Smooth muscle cell (in vitro differentiated cells): Measurements from ENCODE around the gene TBX10. TPM values are rescaled to one million over a fixed set of nuclear protein-coding genes. Genes with fewer than 3 reads are reported as not detected.
A peak's percentile ranks its signal among the peaks of the same experiment; 100 is the strongest.

Source experiments
- DNase-seq: peaks from one replicate; lab custom pipeline; 2025; ENCODE audit not compliant: unreplicated experiment; lab: John Stamatoyannopoulos, UW
- H2AFZ ChIP-seq: fragments of 200-600 bp; sonication (generic); 2 replicates; pipeline ENCODE4 v1.6.0; 2016; ENCODE audit warnings: antibody characterized with exemption, low read depth, mild to moderate bottlenecking
- H3F3A ChIP-seq: fragments of 200-600 bp; sonication (generic); 2 replicates; pipeline ENCODE4 v1.6.0; 2017; ENCODE audit warnings: antibody characterized with exemption, low read depth
- H3K27ac ChIP-seq: fragments of 200-600 bp; sonication (generic); 2 replicates; pipeline ENCODE4 v1.5.1; 2016; ENCODE audit warnings: low read depth, mild to moderate bottlenecking
- H3K27me3 ChIP-seq: fragments of 200-600 bp; sonication (generic); 2 replicates; pipeline ENCODE4 v1.6.1; 2016; ENCODE audit warnings: low read depth, mild to moderate bottlenecking
- H3K36me3 ChIP-seq: fragments of 200-600 bp; sonication (generic); 2 replicates; pipeline ENCODE4 v1.5.1; 2016; ENCODE audit warnings: low read depth
- H3K4me1 ChIP-seq: fragments of 200-600 bp; sonication (generic); 2 replicates; pipeline ENCODE4 v1.5.1; 2016; ENCODE audit warnings: low read depth
- H3K4me2 ChIP-seq: fragments of 200-600 bp; sonication (generic); 2 replicates; pipeline ENCODE4 v1.6.0; 2016; ENCODE audit warnings: mild to moderate bottlenecking
- H3K4me3 ChIP-seq: fragments of 200-600 bp; sonication (generic); 2 replicates; pipeline ENCODE4 v1.5.1; 2016; ENCODE audit warnings: mild to moderate bottlenecking
- H3K79me2 ChIP-seq: fragments of 200-600 bp; sonication (generic); 2 replicates; pipeline ENCODE4 v1.6.0; 2016; ENCODE audit warnings: low read depth, mild to moderate bottlenecking
- H3K9ac ChIP-seq: fragments of 200-600 bp; sonication (generic); 2 replicates; pipeline ENCODE4 v1.6.0; 2016; ENCODE audit warnings: low read depth
- H3K9me3 ChIP-seq: fragments of 200-600 bp; sonication (generic); replicated peaks from 2 replicates; pipeline ENCODE4 v1.5.1; 2016; ENCODE audit warnings: low read depth
- H4K20me1 ChIP-seq: fragments of 200-600 bp; sonication (generic); 2 replicates; pipeline ENCODE4 v1.6.0; 2016; ENCODE audit warnings: low read depth
- WGBS: methylation state at CpG from one replicate; pipeline ENCODE4 v1.1.7; 2016; ENCODE audit warnings: low lambda C conversion rate; 5-methylcytosine and 5-hydroxymethylcytosine counted together
- polyA plus RNA-seq: library from polyadenylated mRNA; unstranded; fragments of >200 nt; fragmentation: Nextera tagmentation; extraction: Ambion mirVana; gene quantifications from 2 replicates; pipeline ENCODE4 v1.2.1, GENCODE V29; 2016
- total RNA-seq: library from RNA; depleted of rRNA; stranded (reverse); fragments of >200 nt; gene quantifications from 2 replicates; pipeline ENCODE4 v1.2.3, GENCODE V29; 2014
- TF ChIP-seq, protein P1 (sequence below): fragments of 200-600 bp; sonication (generic); IDR thresholded peaks from 2 replicates; pipeline ENCODE4 v1.5.1; 2017; ENCODE audit warnings: borderline replicate concordance, mild to moderate bottlenecking, antibody characterized with exemption; ENCODE audit not compliant: insufficient read depth, poor library complexity, severe bottlenecking

Gene TBX10
- total and polyA plus RNA-seq, 2 experiments from 2014 or later: not detected

DNA sequence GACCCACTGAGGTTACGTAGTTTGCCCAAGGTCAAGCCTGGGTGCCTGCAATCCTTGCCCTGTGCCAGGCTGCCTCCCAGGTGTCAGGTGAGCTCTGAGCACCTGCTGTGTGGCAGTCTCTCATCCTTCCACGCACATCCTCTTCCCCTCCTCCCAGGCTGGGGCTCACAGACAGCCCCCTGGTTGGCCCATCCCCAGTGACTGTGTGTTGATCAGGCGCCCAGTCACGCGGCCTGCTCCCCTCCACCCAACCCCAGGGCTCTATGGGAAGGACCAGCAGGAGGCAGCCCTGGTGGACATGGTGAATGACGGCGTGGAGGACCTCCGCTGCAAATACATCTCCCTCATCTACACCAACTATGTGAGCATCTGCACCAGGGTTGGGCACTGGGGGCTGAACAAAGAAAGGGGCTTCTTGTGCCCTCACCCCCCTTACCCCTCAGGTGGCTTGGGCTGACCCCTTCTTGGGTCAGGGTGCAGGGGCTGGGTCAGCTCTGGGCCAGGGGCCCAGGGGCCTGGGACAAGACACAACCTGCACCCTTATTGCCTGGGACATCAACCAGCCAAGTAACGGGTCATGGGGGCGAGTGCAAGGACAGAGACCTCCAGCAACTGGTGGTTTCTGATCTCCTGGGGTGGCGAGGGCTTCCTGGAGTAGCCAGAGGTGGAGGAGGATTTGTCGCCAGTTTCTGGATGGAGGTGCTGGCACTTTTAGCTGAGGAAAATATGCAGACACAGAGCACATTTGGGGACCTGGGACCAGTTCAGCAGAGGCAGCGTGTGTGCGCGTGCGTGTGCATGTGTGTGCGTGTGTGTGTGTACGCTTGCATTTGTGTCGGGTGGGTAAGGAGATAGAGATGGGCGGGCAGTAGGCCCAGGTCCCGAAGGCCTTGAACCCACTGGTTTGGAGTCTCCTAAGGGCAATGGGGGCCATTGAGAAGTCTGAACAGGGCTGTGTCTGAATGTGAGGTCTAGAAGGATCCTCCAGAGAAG is 54.4 kb downstream of the TBX10 start:
- H3F3A ChIP-seq: peaks cover 18% of the 10 kb centered on the region
- H3K9me3 ChIP-seq: no peaks in the 10 kb centered on the region
- H4K20me1 ChIP-seq: peaks cover 29% of the 10 kb centered on the region
- peak overlapping the region; percentile 87 for H3K27ac ChIP-seq
- H3K4me3 ChIP-seq: peak overlapping the region; percentile 89
- DNase-seq: no peak
- H3K79me2 ChIP-seq: peaks cover 20% of the 10 kb centered on the region
- H3K9ac ChIP-seq: peak overlapping the region; percentile 95
- TF ChIP-seq, protein P1, sequence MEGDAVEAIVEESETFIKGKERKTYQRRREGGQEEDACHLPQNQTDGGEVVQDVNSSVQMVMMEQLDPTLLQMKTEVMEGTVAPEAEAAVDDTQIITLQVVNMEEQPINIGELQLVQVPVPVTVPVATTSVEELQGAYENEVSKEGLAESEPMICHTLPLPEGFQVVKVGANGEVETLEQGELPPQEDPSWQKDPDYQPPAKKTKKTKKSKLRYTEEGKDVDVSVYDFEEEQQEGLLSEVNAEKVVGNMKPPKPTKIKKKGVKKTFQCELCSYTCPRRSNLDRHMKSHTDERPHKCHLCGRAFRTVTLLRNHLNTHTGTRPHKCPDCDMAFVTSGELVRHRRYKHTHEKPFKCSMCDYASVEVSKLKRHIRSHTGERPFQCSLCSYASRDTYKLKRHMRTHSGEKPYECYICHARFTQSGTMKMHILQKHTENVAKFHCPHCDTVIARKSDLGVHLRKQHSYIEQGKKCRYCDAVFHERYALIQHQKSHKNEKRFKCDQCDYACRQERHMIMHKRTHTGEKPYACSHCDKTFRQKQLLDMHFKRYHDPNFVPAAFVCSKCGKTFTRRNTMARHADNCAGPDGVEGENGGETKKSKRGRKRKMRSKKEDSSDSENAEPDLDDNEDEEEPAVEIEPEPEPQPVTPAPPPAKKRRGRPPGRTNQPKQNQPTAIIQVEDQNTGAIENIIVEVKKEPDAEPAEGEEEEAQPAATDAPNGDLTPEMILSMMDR: no peak
- peak overlapping the region; percentile 95 for H3K4me2 ChIP-seq
- H3K4me1 ChIP-seq: peaks cover 17% of the 10 kb centered on the region
- 87% methylated on average over 21 of the region's 21 CpGs for WGBS
- no peaks in the 10 kb centered on the region for H3K36me3 ChIP-seq
- H3K27me3 ChIP-seq: no peaks in the 10 kb centered on the region
- no peak overlapping the region for H2AFZ ChIP-seq

DNA sequence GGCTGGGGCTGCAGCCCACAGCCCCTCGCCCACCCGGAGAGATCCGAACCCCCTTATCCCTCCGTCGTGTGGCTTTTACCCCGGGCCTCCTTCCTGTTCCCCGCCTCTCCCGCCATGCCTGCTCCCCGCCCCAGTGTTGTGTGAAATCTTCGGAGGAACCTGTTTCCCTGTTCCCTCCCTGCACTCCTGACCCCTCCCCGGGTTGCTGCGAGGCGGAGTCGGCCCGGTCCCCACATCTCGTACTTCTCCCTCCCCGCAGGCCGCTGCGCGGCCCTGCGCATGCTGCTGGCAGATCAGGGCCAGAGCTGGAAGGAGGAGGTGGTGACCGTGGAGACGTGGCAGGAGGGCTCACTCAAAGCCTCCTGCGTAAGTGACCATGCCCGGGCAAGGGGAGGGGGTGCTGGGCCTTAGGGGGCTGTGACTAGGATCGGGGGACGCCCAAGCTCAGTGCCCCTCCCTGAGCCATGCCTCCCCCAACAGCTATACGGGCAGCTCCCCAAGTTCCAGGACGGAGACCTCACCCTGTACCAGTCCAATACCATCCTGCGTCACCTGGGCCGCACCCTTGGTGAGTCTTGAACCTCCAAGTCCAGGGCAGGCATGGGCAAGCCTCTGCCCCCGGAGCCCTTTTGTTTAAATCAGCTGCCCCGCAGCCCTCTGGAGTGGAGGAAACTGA is 55.2 kb downstream of the TBX10 start:
- H2AFZ ChIP-seq: no peak overlapping the region
- TF ChIP-seq, protein P1: no peak
- DNase-seq: peak; percentile 26
- H3F3A ChIP-seq: peaks cover 18% of the 10 kb centered on the region
- peak overlapping the region; percentile 87 for H3K27ac ChIP-seq
- WGBS: 12% methylated on average over 30 of the region's 33 CpGs
- H3K79me2 ChIP-seq: peaks cover 20% of the 10 kb centered on the region
- H4K20me1 ChIP-seq: peaks cover 29% of the 10 kb centered on the region
- peak overlapping the region; percentile 89 for H3K4me3 ChIP-seq
- H3K27me3 ChIP-seq: no peaks in the 10 kb centered on the region
- H3K36me3 ChIP-seq: no peaks in the 10 kb centered on the region
- H3K9me3 ChIP-seq: no peaks in the 10 kb centered on the region
- H3K4me1 ChIP-seq: peaks cover 17% of the 10 kb centered on the region
- H3K4me2 ChIP-seq: peak overlapping the region; percentile 95
- peak overlapping the region; percentile 95 for H3K9ac ChIP-seq

DNA sequence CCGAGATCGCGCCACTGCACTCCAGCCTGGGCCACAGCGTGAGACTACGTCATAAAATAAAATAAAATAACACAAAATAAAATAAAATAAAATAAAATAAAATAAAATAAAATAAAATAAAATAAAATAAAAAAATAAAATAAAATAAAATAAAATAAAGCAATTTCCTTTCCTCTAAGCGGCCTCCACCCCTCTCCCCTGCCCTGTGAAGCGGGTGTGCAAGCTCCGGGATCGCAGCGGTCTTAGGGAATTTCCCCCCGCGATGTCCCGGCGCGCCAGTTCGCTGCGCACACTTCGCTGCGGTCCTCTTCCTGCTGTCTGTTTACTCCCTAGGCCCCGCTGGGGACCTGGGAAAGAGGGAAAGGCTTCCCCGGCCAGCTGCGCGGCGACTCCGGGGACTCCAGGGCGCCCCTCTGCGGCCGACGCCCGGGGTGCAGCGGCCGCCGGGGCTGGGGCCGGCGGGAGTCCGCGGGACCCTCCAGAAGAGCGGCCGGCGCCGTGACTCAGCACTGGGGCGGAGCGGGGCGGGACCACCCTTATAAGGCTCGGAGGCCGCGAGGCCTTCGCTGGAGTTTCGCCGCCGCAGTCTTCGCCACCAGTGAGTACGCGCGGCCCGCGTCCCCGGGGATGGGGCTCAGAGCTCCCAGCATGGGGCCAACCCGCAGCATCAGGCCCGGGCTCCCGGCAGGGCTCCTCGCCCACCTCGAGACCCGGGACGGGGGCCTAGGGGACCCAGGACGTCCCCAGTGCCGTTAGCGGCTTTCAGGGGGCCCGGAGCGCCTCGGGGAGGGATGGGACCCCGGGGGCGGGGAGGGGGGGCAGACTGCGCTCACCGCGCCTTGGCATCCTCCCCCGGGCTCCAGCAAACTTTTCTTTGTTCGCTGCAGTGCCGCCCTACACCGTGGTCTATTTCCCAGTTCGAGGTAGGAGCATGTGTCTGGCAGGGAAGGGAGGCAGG is 56.0 kb downstream of the TBX10 start, which contains the start of gene GSTP1:
GSTP1 (plus strand) TSS at position 566 of the 958 bp plus-strand sequence; CDS start at position 598, 32 bp downstream.
- peaks cover 17% of the 10 kb centered on the region for H3K4me1 ChIP-seq
- H3K27me3 ChIP-seq: no peaks in the 10 kb centered on the region
- H3K36me3 ChIP-seq: no peaks in the 10 kb centered on the region
- peak within 1 kb of the TSS; percentile 84 for H2AFZ ChIP-seq
- DNase-seq: peak; percentile 78
- TF ChIP-seq, protein P1: peak; percentile 77
- H3K9ac ChIP-seq: peak within 1 kb of the TSS; percentile 95
- H3K27ac ChIP-seq: peak within 1 kb of the TSS; percentile 87
- H3K4me3 ChIP-seq: peak within 1 kb of the TSS; percentile 89
- H3K9me3 ChIP-seq: no peaks in the 10 kb centered on the region
- H3K4me2 ChIP-seq: peak within 1 kb of the TSS; percentile 95
- peaks cover 20% of the 10 kb centered on the region for H3K79me2 ChIP-seq
- 7% methylated on average over 55 of the region's 81 CpGs for WGBS
- H3F3A ChIP-seq: peaks cover 17% of the 10 kb centered on the region
- H4K20me1 ChIP-seq: peaks cover 29% of the 10 kb centered on the region
